Liver (tissue), 9 donors: ENCODE data around the gene SNRNP48. TPM values are rescaled to one million over a fixed set of nuclear protein-coding genes. Genes with fewer than 3 reads are reported as not detected.

Experiments
- DNase-seq: peaks from one replicate; pipeline ENCODE4 v3.0.0-alpha.2; 2017; ENCODE audit warnings: low spot score
- H3K27ac ChIP-seq, 2 donors: one replicate each; pipeline ENCODE4 v1.7.0; 2013; ENCODE audit warnings: inconsistent platforms in 2 of 2, low read length in 2 of 2, control low read depth in 1 of 2, low read depth in 1 of 2, mild to moderate bottlenecking in 1 of 2
- H3K27me3 ChIP-seq, 4 donors: one replicate each; pipeline versions ENCODE4 v1.6.1 to v1.7.0; 2013; ENCODE audit warnings: low read length in 3 of 4, inconsistent platforms in 1 of 4, mild to moderate bottlenecking in 1 of 4, moderate library complexity in 1 of 4; ENCODE audit not compliant: control insufficient read depth in 4 of 4, insufficient read depth in 4 of 4
- H3K36me3 ChIP-seq, 4 donors: one replicate each; pipeline versions ENCODE4 v1.6.1 to v1.7.0; 2013; ENCODE audit warnings: low read length in 3 of 4, mild to moderate bottlenecking in 3 of 4, low read depth in 1 of 4, moderate library complexity in 1 of 4; ENCODE audit not compliant: control insufficient read depth in 4 of 4, insufficient read depth in 3 of 4
- H3K4me1 ChIP-seq, 4 donors: one replicate each; pipeline versions ENCODE4 v1.6.1 to v1.7.0; 2013; ENCODE audit warnings: low read length in 3 of 4, mild to moderate bottlenecking in 3 of 4, moderate library complexity in 1 of 4; ENCODE audit not compliant: control insufficient read depth in 4 of 4, insufficient read depth in 4 of 4
- H3K4me3 ChIP-seq, 3 donors: one replicate each; pipeline versions ENCODE4 v1.6.1 to v1.7.0; 2013; ENCODE audit warnings: low read length in 3 of 3, control low read depth in 1 of 3, low read depth in 1 of 3, mild to moderate bottlenecking in 1 of 3
- H3K9ac ChIP-seq, 2 donors: one replicate each; pipeline ENCODE4 v1.7.0; 2013; ENCODE audit warnings: low read length in 2 of 2, mild to moderate bottlenecking in 2 of 2, moderate library complexity in 2 of 2, control low read depth in 1 of 2, low read depth in 1 of 2
- H3K9me3 ChIP-seq, 4 donors: one replicate each; pipeline versions ENCODE4 v1.6.1 to v1.7.0; 2013; ENCODE audit warnings: low read length in 3 of 4; ENCODE audit not compliant: control insufficient read depth in 4 of 4
- CTCF ChIP-seq: fragments of 150-350 bp; IDR thresholded peaks from 2 replicates; pipeline ENCODE4 v1.5.1; 2017; ENCODE audit warnings: improper control_type of control experiment, low read depth, low read length; ENCODE audit not compliant: missing input control
- EGR1 ChIP-seq, 2 donors: IDR thresholded peaks; 2 replicates each; pipeline ENCODE4 v1.6.1; 2016 to 2018; ENCODE audit warnings: antibody characterized with exemption in 2 of 2, low read depth in 2 of 2
- FOXA2 ChIP-seq: IDR thresholded peaks from 2 replicates; pipeline ENCODE4 v1.6.1; 2016; ENCODE audit warnings: antibody characterized with exemption
- GABPA ChIP-seq, 2 donors: IDR thresholded peaks in 1 of 2; conservative IDR thresholded peaks in 1 of 2; 2 replicates each; pipeline ENCODE4 v1.6.1; 2016; ENCODE audit warnings: antibody characterized with exemption in 2 of 2, mild to moderate bottlenecking in 1 of 2, moderate library complexity in 1 of 2
- HNF4A ChIP-seq, 2 donors: conservative IDR thresholded peaks; 2 replicates each; pipeline ENCODE4 v1.6.1; 2016; ENCODE audit warnings: antibody characterized with exemption in 2 of 2, mild to moderate bottlenecking in 2 of 2
- HNF4G ChIP-seq: IDR thresholded peaks from 2 replicates; pipeline ENCODE4 v1.6.1; 2016; ENCODE audit warnings: antibody characterized with exemption
- MAX ChIP-seq: IDR thresholded peaks from 2 replicates; pipeline ENCODE4 v1.6.1; 2016; ENCODE audit warnings: antibody characterized with exemption
- NR2F2 ChIP-seq: IDR thresholded peaks from 2 replicates; pipeline ENCODE4 v1.6.1; 2016; ENCODE audit warnings: antibody characterized with exemption
- RAD21 ChIP-seq, 2 donors: IDR thresholded peaks; 2 replicates each; pipeline ENCODE4 v1.6.1; 2016; ENCODE audit warnings: antibody characterized with exemption in 2 of 2, mild to moderate bottlenecking in 2 of 2
- RXRA ChIP-seq, 2 donors: IDR thresholded peaks; 2 replicates each; pipeline ENCODE4 v1.6.1; 2017 to 2018; ENCODE audit warnings: antibody characterized with exemption in 2 of 2, mild to moderate bottlenecking in 1 of 2
- SP1 ChIP-seq: IDR thresholded peaks from 2 replicates; pipeline ENCODE4 v1.6.1; 2018; ENCODE audit warnings: antibody characterized with exemption, mild to moderate bottlenecking
- TAF1 ChIP-seq: conservative IDR thresholded peaks from 2 replicates; pipeline ENCODE4 v1.6.1; 2016; ENCODE audit warnings: antibody characterized with exemption, mild to moderate bottlenecking
- YY1 ChIP-seq: IDR thresholded peaks from 2 replicates; pipeline ENCODE4 v1.6.1; 2016; ENCODE audit warnings: antibody characterized with exemption, mild to moderate bottlenecking
- WGBS: extraction: QIAGEN DNeasy Blood & Tissue Kit; methylation state at CpG from one replicate; pipeline ENCODE4 v1.1.7; 2013; 5-methylcytosine and 5-hydroxymethylcytosine counted together
- polyA plus RNA-seq, 2 donors: library from polyadenylated mRNA; stranded (reverse) in 1 of 2; unstranded in 1 of 2; fragments of 200-250 nt in 1 of 2; fragments of >200 nt in 1 of 2; fragmentation: Nextera tagmentation in 1 of 2; extraction: Ambion mirVana in 1 of 2; gene quantifications; one replicate each; pipeline versions ENCODE4 v1.2.1 to v1.2.3, GENCODE V29; 2013 to 2015
- total RNA-seq, 2 donors: library from RNA; depleted of rRNA; stranded (reverse); fragments of >200 nt; gene quantifications; one replicate each; pipeline ENCODE4 v1.2.3, GENCODE V29; 2014
- TF ChIP-seq, protein P1 (sequence below): IDR thresholded peaks from 2 replicates; pipeline ENCODE4 v1.6.1; 2016; ENCODE audit warnings: antibody characterized with exemption
- TF ChIP-seq, protein P2 (sequence below): IDR thresholded peaks from 2 replicates; pipeline ENCODE4 v1.6.1; 2016; ENCODE audit warnings: antibody characterized with exemption, mild to moderate bottlenecking
- donor health status: healthy.
- donor health status: healthy.
- donor health status: healthy.
- donor health status: healthy.
- donor health status: healthy.

SNRNP48 gene
- total and polyA plus RNA-seq, 4 donors = 5.0 to 9.7 (median 8.4) TPM

- Histone ChIP-seq H3K27ac (no peak overlapping the region), H3K27me3 (no peaks in the 10 kb centered on the region), H3K4me1 (no peaks in the 10 kb centered on the region), H3K9ac (no peak overlapping the region), H3K4me3 (no peak overlapping the region), H3K9me3 (no peaks in the 10 kb centered on the region), H3K36me3 (no peaks in the 10 kb centered on the region)
- DNase-seq = no peak
- TF ChIP-seq RXRA (IDR thresholded peaks at IDR 0.05) (no peak), NR2F2 (no peak), TAF1 (no peak)
- 78% methylated on average over 4 of the region's 4 CpGs for WGBS
Observed at GRCh38 chr6:7624796-7625710, 35.1 kb downstream of the SNRNP48 start.

DNA sequence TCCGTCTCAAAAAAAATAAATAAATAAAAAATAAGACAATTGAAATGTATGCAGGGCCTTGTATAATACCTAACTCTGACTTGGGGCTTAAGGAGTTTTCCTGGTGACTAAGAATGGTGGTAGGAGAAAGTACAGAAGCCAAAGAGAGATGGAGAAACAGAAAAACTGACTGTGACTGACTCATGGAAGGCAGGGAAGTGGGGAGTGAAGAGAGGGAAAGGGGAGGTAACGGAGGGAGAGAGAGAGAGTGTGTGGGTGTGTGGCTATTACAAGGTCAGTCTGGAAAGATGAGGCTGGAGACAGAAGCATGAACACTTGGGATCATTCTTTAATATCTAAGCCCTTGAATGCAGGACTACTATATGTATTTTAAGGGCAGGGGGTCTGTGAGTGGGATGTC lies 38.5 kb downstream of the SNRNP48 start:
- no peaks in the 10 kb centered on the region for H3K27me3 ChIP-seq
- DNase-seq = no peak

More for the DNA sequence above, 38.5 kb downstream of the SNRNP48 start:
- H3K9ac ChIP-seq = no peak overlapping the region
- H3K9me3 ChIP-seq = no peaks in the 10 kb centered on the region
- H3K4me1 ChIP-seq = no peaks in the 10 kb centered on the region
- no peak overlapping the region for H3K4me3 ChIP-seq
- H3K27ac ChIP-seq = no peak overlapping the region
- 85% methylated on average over 2 of the region's 2 CpGs for WGBS
- no peaks in the 10 kb centered on the region for H3K36me3 ChIP-seq
- no peak for TF ChIP-seq RXRA (IDR thresholded peaks at IDR 0.05)
- no peak for TF ChIP-seq MAX
- no peak for TF ChIP-seq RAD21 (IDR thresholded peaks at IDR 0.05)
- no peak for TF ChIP-seq FOXA2
- TF ChIP-seq, protein P1, sequence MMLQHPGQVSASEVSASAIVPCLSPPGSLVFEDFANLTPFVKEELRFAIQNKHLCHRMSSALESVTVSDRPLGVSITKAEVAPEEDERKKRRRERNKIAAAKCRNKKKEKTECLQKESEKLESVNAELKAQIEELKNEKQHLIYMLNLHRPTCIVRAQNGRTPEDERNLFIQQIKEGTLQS = no peak
- no peak for TF ChIP-seq SP1
- TF ChIP-seq EGR1 (IDR thresholded peaks at IDR 0.05; ENCODE audit: low read depth in 2 of 2) = no peak
- no peak for TF ChIP-seq NR2F2
- TF ChIP-seq TAF1 = no peak
- no peak for TF ChIP-seq YY1
- TF ChIP-seq, protein P2, sequence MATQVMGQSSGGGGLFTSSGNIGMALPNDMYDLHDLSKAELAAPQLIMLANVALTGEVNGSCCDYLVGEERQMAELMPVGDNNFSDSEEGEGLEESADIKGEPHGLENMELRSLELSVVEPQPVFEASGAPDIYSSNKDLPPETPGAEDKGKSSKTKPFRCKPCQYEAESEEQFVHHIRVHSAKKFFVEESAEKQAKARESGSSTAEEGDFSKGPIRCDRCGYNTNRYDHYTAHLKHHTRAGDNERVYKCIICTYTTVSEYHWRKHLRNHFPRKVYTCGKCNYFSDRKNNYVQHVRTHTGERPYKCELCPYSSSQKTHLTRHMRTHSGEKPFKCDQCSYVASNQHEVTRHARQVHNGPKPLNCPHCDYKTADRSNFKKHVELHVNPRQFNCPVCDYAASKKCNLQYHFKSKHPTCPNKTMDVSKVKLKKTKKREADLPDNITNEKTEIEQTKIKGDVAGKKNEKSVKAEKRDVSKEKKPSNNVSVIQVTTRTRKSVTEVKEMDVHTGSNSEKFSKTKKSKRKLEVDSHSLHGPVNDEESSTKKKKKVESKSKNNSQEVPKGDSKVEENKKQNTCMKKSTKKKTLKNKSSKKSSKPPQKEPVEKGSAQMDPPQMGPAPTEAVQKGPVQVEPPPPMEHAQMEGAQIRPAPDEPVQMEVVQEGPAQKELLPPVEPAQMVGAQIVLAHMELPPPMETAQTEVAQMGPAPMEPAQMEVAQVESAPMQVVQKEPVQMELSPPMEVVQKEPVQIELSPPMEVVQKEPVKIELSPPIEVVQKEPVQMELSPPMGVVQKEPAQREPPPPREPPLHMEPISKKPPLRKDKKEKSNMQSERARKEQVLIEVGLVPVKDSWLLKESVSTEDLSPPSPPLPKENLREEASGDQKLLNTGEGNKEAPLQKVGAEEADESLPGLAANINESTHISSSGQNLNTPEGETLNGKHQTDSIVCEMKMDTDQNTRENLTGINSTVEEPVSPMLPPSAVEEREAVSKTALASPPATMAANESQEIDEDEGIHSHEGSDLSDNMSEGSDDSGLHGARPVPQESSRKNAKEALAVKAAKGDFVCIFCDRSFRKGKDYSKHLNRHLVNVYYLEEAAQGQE = no peak
- no peak for TF ChIP-seq GABPA (IDR thresholded peaks at IDR 0.05 in 1 of 2, conservative IDR thresholded peaks at IDR 0.05 in 1 of 2)
- no peak for TF ChIP-seq HNF4G
- no peak for TF ChIP-seq CTCF
- no peak for TF ChIP-seq HNF4A (conservative IDR thresholded peaks at IDR 0.05)
